GM18517 (cell line): ENCODE results near the gene STPG1.

Experiments
- ATAC-seq: cut with Tn5 transposase; IDR thresholded peaks from one replicate; pipeline ENCODE4 v1.9.1; 2021; ENCODE audit warnings: mild to moderate bottlenecking, moderate library complexity; ENCODE audit not compliant: unreplicated experiment

STPG1 gene

GRCh38 chr1:24373710-24374109 is 39.9 kb downstream of the STPG1 start:
- no peak for ATAC-seq

GRCh38 chr1:24373044-24373443 is 40.5 kb downstream of the STPG1 start:
- ATAC-seq, result no peak

GRCh38 chr1:24369801-24370200 is 43.8 kb downstream of the STPG1 start:
- ATAC-seq, result no peak

GRCh38 chr1:24369199-24369598 is 44.4 kb downstream of the STPG1 start:
- ATAC-seq, result no peak

GRCh38 chr1:24366707-24367106 is 46.9 kb downstream of the STPG1 start:
- ATAC-seq, result no peak

GRCh38 chr1:24364975-24365678 is 48.5 kb downstream of the STPG1 start:
- ATAC-seq, result no peak

- no peak for ATAC-seq
Measured at GRCh38 chr1:24364605-24364974, 49.0 kb downstream of the STPG1 start.

- no peak for ATAC-seq
Measured at GRCh38 chr1:24363994-24364393, 49.6 kb downstream of the STPG1 start.

- ATAC-seq, result no peak
Measured at GRCh38 chr1:24362982-24363614, 50.5 kb downstream of the STPG1 start.

- no peak for ATAC-seq
Measured at GRCh38 chr1:24362396-24362795, 51.2 kb downstream of the STPG1 start.

GRCh38 chr1:24361811-24362210 is 51.8 kb downstream of the STPG1 start:
- ATAC-seq, result no peak

- ATAC-seq, result no peak
Measured at GRCh38 chr1:24360681-24361080, 52.9 kb downstream of the STPG1 start.

- no peak for ATAC-seq
Measured at GRCh38 chr1:24357038-24357437, 56.5 kb downstream of the STPG1 start.

GRCh38 chr1:24355466-24355865 is 58.1 kb downstream of the STPG1 start:
- ATAC-seq, result no peak

- ATAC-seq, result no peak
Measured at GRCh38 chr1:24353292-24353891, 60.2 kb downstream of the STPG1 start.

- ATAC-seq, result no peak
Measured at GRCh38 chr1:24351918-24352627, 61.5 kb downstream of the STPG1 start.

GRCh38 chr1:24351247-24351646 is 62.3 kb downstream of the STPG1 start:
- ATAC-seq, result no peak

GRCh38 chr1:24349891-24350290 is 63.7 kb downstream of the STPG1 start:
- no peak for ATAC-seq

- no peak for ATAC-seq
Measured at GRCh38 chr1:24348196-24348595, 65.4 kb downstream of the STPG1 start.

- no peak for ATAC-seq
Measured at GRCh38 chr1:24347159-24347934, 66.2 kb downstream of the STPG1 start.

GRCh38 chr1:24345334-24345733 is 68.2 kb downstream of the STPG1 start:
- no peak for ATAC-seq
